NCI-H2227 treated with DMSO at 0.1 percent for 48 hours (cell line): ENCODE measurements around the gene SHMT2.
"Not testable (repeated sequence)": the region's sequence is repeated elsewhere in the genome, so short reads cannot be mapped to it uniquely, and the experiment has no call there.

Experiments
- DNase-seq: peaks from one replicate; lab custom pipeline; 2025; lab: John Stamatoyannopoulos, UW

Gene SHMT2

GRCh38 chr12:57266681-57267080 lies 37.2 kb downstream of the SHMT2 start:
- DNase-seq: no peak

GRCh38 chr12:57268264-57268663 lies 38.8 kb downstream of the SHMT2 start:
- no peak for DNase-seq

- no peak for DNase-seq
Observed at GRCh38 chr12:57270966-57271470, 41.5 kb downstream of the SHMT2 start.

GRCh38 chr12:57272337-57273151 lies 43.0 kb downstream of the SHMT2 start:
- peak; percentile 47 for DNase-seq

GRCh38 chr12:57273516-57273915 lies 44.0 kb downstream of the SHMT2 start:
- DNase-seq: no peak

- DNase-seq: not testable (repeated sequence)
Observed at GRCh38 chr12:57276233-57276632, 46.7 kb downstream of the SHMT2 start.

DNA sequence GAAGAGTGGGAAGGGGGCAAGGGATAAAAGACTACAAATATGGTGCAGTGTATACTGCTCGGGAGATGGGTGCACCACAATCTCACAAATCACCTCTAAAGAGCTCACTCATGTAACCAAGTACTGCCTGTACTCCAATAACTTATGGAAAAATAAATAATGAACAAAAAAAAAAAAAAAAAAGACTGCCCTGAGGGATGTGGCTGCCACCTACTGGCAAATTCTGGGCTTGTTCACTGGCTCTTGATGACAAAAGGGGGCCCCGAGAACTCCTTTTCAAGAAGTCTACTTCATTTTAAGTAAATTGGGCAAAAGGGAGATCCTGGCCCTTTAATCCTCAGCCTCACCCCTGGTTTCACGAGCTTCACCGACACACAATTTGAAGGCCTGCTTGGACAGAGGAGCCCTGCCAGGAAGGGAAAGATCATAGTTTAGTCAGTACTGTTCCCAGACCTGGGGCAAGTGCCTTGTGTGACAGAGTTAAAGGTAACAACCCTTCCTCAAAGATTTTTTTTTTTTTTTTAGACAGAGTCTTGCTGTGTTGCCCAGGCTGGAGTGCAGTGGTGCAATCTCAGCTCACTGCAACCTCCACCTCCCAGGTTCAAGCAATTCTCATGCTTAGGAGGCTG lies 47.5 kb downstream of the SHMT2 start:
- DNase-seq: no peak

DNA sequence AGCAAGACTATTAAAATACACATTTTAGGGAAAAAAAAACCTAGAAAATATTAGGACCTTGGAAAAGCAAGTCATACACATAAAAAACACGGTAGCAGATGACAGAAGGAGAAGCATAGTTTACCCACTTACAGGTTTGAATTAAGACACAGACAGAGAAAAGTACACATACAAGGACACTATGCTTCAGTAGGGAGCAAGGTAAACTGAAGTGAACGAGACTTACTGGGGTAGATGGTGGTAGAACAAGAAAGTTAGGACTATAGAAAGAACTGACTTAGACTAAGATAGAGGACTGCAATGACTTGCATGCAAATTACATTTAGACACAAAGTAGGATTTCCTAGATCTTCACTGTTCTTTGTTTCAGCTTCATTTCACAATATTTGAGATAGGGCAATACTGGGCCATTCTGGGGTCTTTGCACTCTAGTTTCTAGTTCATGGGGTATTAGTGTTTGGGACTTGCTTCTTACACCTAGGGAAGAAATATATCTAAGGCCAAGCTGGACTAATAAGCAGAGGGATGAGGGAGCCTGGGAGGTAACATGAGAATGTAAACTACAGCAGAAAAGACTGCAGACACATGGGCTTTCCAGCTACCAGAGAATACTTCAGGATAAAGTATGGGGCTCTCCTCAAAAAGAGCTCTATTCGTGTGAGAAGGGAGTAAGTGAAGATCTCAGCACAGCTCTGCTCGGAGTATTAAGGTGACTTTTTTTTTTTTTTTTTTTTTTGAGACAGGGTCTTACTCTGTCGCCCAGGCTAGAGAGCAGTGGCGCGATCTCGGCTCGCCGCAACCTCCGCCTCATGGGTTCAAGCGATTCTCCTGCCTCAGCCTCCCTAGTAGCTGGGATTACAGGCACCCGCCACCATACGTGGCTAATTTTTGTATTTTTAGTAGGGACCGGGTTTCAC lies 49.2 kb downstream of the SHMT2 start:
- DNase-seq: no peak

- no peak for DNase-seq
Observed at GRCh38 chr12:57280211-57281062, 50.9 kb downstream of the SHMT2 start.

DNA sequence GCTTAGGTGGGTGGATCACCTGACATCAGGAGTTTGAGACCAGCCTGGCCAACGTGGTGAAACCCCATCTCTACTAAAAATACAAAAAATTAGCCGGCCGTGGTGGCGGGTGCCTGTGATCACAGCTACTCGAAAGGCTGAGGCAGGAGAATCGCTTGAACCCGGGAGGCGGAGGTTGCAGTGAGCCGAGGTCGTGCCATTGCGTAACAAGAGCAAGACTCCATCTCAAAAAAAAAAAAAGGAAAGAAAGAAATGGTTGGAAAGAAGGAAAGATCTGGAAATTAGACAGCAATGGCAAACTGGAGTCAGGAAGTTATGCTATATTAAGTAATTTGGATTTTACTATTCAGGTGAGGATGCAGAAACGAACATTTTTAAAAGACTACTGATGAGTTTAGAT lies 52.6 kb downstream of the SHMT2 start:
- DNase-seq: not testable (repeated sequence)
